ENCODE results near the gene EBP. TPM values are rescaled to one million over a fixed set of nuclear protein-coding genes. Genes with fewer than 3 reads are reported as not detected.
A peak's percentile ranks its signal among the peaks of the same experiment; 100 is the strongest.

EBP gene
- total RNA-seq, 1 experiment from 2014 or later = 159 TPM

GRCh38 chrX:48558271-48558670, 36.7 kb downstream of the EBP start:
- no peak for DNase-seq
- peaks cover 1% of the 10 kb centered on the region; the same call in 1 of the 2 replicates for H3K36me3 ChIP-seq (replicated peaks; ENCODE audit: control insufficient read depth, insufficient read depth, low read length)
- H3K27me3 ChIP-seq (ENCODE audit: control insufficient read depth, insufficient read depth, low read length) = no peaks in the 10 kb centered on the region
- H3K4me3 ChIP-seq (ENCODE audit: insufficient read depth, low read depth, low read length) = no peak overlapping the region

DNA sequence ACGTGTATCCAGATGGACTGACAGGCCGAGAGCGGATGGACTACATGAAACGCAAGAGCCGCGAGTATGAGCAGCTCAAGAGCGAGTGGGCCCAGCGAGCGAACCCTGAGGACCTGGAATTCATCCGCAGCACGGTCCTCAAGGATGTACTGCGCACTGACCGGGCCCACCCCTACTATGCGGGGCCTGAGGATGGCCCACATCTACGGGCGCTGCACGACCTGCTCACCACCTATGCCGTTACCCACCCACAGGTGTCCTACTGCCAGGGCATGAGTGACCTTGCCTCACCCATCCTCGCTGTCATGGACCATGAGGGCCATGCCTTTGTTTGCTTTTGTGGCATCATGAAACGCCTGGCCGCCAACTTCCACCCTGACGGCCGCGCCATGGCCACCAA, 38.0 kb downstream of the EBP start:
- H3K36me3 ChIP-seq (replicated peaks; ENCODE audit: control insufficient read depth, insufficient read depth, low read length) = peaks cover 1% of the 10 kb centered on the region; the same call in 1 of the 2 replicates
- no peaks in the 10 kb centered on the region for H3K27me3 ChIP-seq (ENCODE audit: control insufficient read depth, insufficient read depth, low read length)
- peak; percentile 14 for DNase-seq
- no peak overlapping the region for H3K4me3 ChIP-seq (ENCODE audit: insufficient read depth, low read depth, low read length)

DNA sequence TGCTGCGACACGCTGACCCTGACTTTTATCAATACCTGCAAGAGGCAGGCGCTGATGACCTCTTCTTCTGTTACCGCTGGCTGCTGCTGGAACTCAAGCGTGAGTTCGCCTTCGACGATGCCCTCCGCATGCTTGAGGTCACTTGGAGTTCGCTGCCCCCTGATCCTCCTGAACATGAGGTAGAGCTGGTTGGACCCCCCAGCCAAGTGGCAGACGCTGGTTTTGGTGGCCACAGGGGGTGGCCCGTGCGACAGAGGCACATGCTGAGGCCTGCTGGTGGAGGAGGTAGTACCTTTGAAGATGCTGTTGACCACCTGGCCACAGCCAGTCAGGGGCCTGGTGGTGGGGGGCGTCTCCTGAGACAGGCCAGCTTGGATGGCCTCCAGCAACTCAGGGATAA, 38.4 kb downstream of the EBP start:
- H3K4me3 ChIP-seq (ENCODE audit: insufficient read depth, low read depth, low read length) = no peak overlapping the region
- no peaks in the 10 kb centered on the region for H3K27me3 ChIP-seq (ENCODE audit: control insufficient read depth, insufficient read depth, low read length)
- DNase-seq = peak; percentile 8
- peaks cover 1% of the 10 kb centered on the region; the same call in 1 of the 2 replicates for H3K36me3 ChIP-seq (replicated peaks; ENCODE audit: control insufficient read depth, insufficient read depth, low read length)

GRCh38 chrX:48560681-48561080, 39.1 kb downstream of the EBP start:
- H3K4me3 ChIP-seq (ENCODE audit: insufficient read depth, low read depth, low read length) = no peak overlapping the region
- no peaks in the 10 kb centered on the region for H3K27me3 ChIP-seq (ENCODE audit: control insufficient read depth, insufficient read depth, low read length)
- DNase-seq = peak; percentile 13
- H3K36me3 ChIP-seq (replicated peaks; ENCODE audit: control insufficient read depth, insufficient read depth, low read length) = peaks cover 1% of the 10 kb centered on the region; the same call in 1 of the 2 replicates

GRCh38 chrX:48569958-48570357, 48.4 kb downstream of the EBP start:
- Histone ChIP-seq H3K36me3 (replicated peaks; ENCODE audit: control insufficient read depth, insufficient read depth, low read length) (no peaks in the 10 kb centered on the region; the same call in 1 of the 2 replicates), H3K27me3 (ENCODE audit: control insufficient read depth, insufficient read depth, low read length) (no peaks in the 10 kb centered on the region), H3K4me3 (ENCODE audit: insufficient read depth, low read depth, low read length) (no peak overlapping the region)
- DNase-seq = no peak

- peaks cover 22% of the 10 kb centered on the region for H3K36me3 ChIP-seq (replicated peaks; ENCODE audit: control insufficient read depth, insufficient read depth, low read length)
- DNase-seq = no peak
- H3K4me3 ChIP-seq (ENCODE audit: insufficient read depth, low read depth, low read length) = peak overlapping the region; percentile 71
- H3K27me3 ChIP-seq (ENCODE audit: control insufficient read depth, insufficient read depth, low read length) = no peaks in the 10 kb centered on the region
Measured at GRCh38 chrX:48573690-48574269, 52.2 kb downstream of the EBP start.

DNA sequence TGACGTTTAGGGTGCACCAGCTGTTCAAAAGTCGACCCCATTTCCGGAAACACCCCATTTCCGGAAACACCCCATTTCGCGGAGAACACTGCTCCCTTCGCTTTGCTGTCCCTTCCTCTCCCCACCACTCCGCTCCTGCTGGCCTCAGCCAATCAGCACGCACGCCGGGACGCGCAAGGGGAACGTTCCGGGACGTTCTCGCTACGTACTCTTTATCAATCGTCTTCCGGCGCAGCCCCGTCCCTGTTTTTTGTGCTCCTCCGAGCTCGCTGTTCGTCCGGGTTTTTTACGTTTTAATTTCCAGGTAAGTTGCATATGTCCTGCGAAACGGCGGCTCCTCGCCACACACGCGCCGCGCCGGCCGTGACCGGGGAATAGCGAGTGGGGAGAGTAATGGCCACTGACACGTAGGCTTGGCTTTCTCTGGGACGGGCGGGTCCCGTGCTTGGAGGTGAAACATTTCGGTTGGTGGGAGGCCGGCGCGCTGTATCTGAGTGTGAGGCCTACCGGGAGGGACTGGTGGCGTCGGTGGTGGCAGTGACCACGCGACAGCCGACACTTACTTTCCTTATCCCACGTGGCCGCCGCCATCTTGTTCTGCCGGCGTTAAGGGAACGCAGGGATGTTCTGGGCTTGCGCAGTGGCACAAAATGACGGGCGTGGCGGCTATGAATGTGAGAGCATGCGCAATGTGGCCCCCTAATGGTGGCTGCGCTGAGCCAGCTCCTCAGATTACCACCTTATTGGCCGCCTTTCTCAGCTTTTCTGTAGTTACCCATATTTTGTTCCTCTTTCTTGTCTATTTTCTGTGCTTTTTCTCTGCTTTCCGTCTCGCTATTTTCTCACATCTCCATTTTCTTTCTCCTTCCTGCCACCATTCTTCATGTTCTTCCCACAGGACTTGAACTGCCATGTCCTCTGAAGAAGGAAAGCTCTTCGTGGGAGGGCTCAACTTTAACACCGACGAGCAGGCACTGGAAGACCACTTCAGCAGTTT, 53.0 kb downstream of the EBP start, which contains the start of gene RBM3:
TSS of gene RBM3 (plus strand) at position 215 of the 997 bp plus-strand sequence. CDS start at position 912, 697 bp downstream.
- Histone ChIP-seq H3K27me3 (ENCODE audit: control insufficient read depth, insufficient read depth, low read length) (no peaks in the 10 kb centered on the region), H3K4me3 (ENCODE audit: insufficient read depth, low read depth, low read length) (peak within 1 kb of the TSS; percentile 71), H3K36me3 (replicated peaks; ENCODE audit: control insufficient read depth, insufficient read depth, low read length) (peaks cover 24% of the 10 kb centered on the region)
- peak; percentile 90 for DNase-seq

DNA sequence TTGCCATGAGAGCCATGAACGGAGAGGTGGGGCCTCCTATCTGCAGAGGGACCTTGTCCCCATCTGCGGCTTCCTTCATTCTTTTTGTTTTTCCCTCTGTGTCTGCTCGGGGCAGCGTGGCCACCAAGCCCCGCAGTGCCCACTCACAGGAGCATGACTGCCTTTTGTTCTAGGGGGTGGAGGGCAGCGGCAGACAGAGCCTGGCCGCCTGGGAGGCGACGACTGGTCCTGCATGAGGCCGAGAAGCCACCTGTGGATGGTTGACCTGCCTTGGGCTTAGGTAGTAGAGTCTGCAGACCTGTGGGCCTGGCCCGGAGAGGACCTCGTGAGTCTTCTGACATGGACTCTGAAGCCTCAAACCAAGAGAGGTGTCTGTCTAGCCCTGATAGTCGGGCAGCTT, 54.0 kb downstream of the EBP start:
- no peak overlapping the region for H3K4me3 ChIP-seq (ENCODE audit: insufficient read depth, low read depth, low read length)
- H3K27me3 ChIP-seq (ENCODE audit: control insufficient read depth, insufficient read depth, low read length) = no peaks in the 10 kb centered on the region
- peaks cover 24% of the 10 kb centered on the region for H3K36me3 ChIP-seq (replicated peaks; ENCODE audit: control insufficient read depth, insufficient read depth, low read length)
- DNase-seq = peak; percentile 18

DNA sequence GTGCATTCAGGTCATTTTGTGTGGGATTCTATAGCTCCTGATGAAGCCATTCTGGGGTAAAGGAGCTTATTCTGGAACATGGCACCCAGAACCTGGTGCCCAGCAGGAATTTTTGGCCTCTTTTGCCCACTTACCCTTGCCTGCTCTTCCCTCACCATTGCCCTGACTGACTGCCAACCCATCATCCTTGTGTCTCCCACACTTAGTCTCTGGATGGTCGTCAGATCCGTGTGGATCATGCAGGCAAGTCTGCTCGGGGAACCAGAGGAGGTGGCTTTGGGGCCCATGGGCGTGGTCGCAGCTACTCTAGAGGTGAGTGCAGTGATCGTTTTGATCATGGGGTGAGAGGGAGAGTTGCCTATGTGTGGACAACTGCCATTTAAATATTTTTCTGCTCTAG, 54.5 kb downstream of the EBP start:
- DNase-seq = no peak
- Histone ChIP-seq H3K4me3 (ENCODE audit: insufficient read depth, low read depth, low read length) (no peak overlapping the region), H3K27me3 (ENCODE audit: control insufficient read depth, insufficient read depth, low read length) (no peaks in the 10 kb centered on the region), H3K36me3 (replicated peaks; ENCODE audit: control insufficient read depth, insufficient read depth, low read length) (peaks cover 24% of the 10 kb centered on the region)

Other genes with a start within 250 kb of the EBP start
- gene SSX3, start 165.1 kb upstream of the EBP start, total RNA-seq (2014; rRNA removed; shearing (Covaris generic)) = not detected in 2 replicates
- 0.07 and 0.26 TPM in 2 replicates for gene SSX4, start 138.3 kb upstream of the EBP start, total RNA-seq (2014; rRNA removed; shearing (Covaris generic))
- gene SSX4B, start 109.8 kb upstream of the EBP start, total RNA-seq (2014; rRNA removed; shearing (Covaris generic)) = 0.26 TPM in 1 of 2 replicates, not detected in the other
- gene SLC38A5, start 51.5 kb upstream of the EBP start, total RNA-seq (2014; rRNA removed; shearing (Covaris generic)) = 44.0 and 65.0 TPM in 2 replicates
- gene FTSJ1, start 45.6 kb upstream of the EBP start, total RNA-seq (2014; rRNA removed; shearing (Covaris generic)) = 72.2 and 85.5 TPM in 2 replicates
- 22.8 and 23.8 TPM in 2 replicates for gene PORCN, start 12.8 kb upstream of the EBP start, total RNA-seq (2014; rRNA removed; shearing (Covaris generic))
- gene TBC1D25, start 17.9 kb downstream of the EBP start, total RNA-seq (2014; rRNA removed; shearing (Covaris generic)) = 4.0 and 6.5 TPM in 2 replicates
- gene RBM3, start 52.7 kb downstream of the EBP start, total RNA-seq (2014; rRNA removed; shearing (Covaris generic)) = 112 and 116 TPM in 2 replicates
- gene WDR13, start 75.7 kb downstream of the EBP start, total RNA-seq (2014; rRNA removed; shearing (Covaris generic)) = 24.3 and 55.1 TPM in 2 replicates
- 0.67 and 0.69 TPM in 2 replicates for gene WAS, start 162.0 kb downstream of the EBP start, total RNA-seq (2014; rRNA removed; shearing (Covaris generic))
- 19.6 and 20.4 TPM in 2 replicates for gene SUV39H1, start 174.9 kb downstream of the EBP start, total RNA-seq (2014; rRNA removed; shearing (Covaris generic))
- not detected in 2 replicates for gene GLOD5, start 239.9 kb downstream of the EBP start, total RNA-seq (2014; rRNA removed; shearing (Covaris generic))

Data from H7 (cell line).